ENCODE measurements around the gene GRIK4.

DNA sequence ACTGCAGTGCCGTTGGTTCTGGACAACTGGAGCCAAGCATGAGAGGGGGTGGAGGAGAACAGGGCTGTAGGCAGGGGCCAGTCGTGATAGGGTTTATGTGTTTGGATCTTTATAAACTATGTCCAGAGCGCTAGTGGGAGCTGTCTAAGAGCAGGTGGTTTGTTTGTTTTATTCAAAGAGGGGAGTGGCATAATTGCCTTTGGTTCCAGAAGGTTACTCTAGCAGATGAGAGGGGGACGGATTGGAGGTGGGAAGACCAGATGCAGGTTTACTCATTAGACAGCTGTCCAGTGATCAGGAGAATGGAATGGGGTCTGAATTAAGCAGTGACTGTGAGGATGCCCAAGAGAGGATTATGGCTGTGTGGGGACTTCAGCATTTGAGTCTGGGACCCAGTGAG is 403.1 kb downstream of the GRIK4 start:
- TF ChIP-seq, protein P1, sequence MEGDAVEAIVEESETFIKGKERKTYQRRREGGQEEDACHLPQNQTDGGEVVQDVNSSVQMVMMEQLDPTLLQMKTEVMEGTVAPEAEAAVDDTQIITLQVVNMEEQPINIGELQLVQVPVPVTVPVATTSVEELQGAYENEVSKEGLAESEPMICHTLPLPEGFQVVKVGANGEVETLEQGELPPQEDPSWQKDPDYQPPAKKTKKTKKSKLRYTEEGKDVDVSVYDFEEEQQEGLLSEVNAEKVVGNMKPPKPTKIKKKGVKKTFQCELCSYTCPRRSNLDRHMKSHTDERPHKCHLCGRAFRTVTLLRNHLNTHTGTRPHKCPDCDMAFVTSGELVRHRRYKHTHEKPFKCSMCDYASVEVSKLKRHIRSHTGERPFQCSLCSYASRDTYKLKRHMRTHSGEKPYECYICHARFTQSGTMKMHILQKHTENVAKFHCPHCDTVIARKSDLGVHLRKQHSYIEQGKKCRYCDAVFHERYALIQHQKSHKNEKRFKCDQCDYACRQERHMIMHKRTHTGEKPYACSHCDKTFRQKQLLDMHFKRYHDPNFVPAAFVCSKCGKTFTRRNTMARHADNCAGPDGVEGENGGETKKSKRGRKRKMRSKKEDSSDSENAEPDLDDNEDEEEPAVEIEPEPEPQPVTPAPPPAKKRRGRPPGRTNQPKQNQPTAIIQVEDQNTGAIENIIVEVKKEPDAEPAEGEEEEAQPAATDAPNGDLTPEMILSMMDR (IDR thresholded peaks at IDR 0.05; ENCODE audit: low read length), result no peak
- TF ChIP-seq EZH2 (IDR thresholded peaks at IDR 0.05; ENCODE audit: borderline replicate concordance, low read length), result no peak

Measured in OCI-LY1 (cell line).